ENCODE measurements around the gene MYL11. TPM values are rescaled to one million over a fixed set of nuclear protein-coding genes. Genes with fewer than 3 reads are reported as not detected.
A peak's percentile ranks its signal among the peaks of the same experiment; 100 is the strongest.

The MYL11 gene
- total RNA-seq, 2 experiments from 2014 or later: 0.87 to 1.2 TPM

DNA sequence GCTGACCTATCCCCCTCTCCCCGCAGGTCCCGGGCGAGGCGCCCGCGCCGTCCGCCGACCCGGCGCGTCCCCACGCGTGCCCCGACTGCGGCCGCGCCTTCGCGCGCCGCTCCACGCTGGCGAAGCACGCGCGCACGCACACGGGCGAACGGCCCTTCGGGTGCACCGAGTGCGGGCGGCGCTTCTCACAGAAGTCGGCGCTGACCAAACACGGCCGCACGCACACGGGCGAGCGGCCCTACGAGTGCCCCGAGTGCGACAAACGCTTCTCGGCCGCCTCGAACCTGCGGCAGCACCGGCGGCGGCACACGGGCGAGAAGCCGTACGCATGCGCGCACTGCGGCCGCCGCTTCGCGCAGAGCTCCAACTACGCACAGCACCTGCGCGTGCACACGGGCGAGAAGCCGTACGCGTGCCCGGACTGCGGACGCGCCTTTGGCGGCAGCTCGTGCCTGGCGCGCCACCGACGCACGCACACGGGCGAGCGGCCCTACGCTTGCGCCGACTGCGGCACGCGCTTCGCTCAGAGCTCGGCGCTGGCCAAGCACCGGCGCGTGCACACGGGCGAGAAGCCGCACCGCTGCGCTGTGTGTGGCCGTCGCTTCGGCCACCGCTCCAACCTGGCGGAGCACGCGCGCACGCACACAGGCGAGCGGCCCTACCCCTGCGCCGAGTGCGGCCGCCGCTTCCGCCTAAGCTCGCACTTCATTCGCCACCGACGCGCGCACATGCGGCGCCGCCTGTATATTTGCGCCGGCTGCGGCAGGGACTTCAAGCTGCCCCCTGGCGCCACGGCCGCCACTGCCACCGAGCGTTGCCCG lies 43.1 kb downstream of the MYL11 start:
- H3K27me3 Mint-ChIP-seq: no peaks in the 10 kb centered on the region
- peak overlapping the region; percentile 58 for H3K4me3 Mint-ChIP-seq
- H3K36me3 Mint-ChIP-seq (ENCODE audit: low read depth): peaks cover 44% of the 10 kb centered on the region
- POLR2A ChIA-PET: interaction anchor here (0.6 to 4.2 kb wide), 30 partner anchors 8 to 683 kb away, joined by 3 to 38 read pairs (median 3); partner anchors contain the start of genes ALDOA, DCTPP1, SEPHS2 and ZNF48
- ATAC-seq: peak; percentile 90
- peak; percentile 89 for DNase-seq
- H3K9me3 Mint-ChIP-seq: no peaks in the 10 kb centered on the region
- intact Hi-C loops (cut with micrococcal nuclease): no loop called here
- CTCF ChIA-PET: interaction anchor here (0.7 to 3.6 kb wide), 15 partner anchors 9 to 198 kb away, joined by 3 to 36 read pairs (median 4); partner anchors contain the start of genes DCTPP1, ZNF48 and ZNF771
- H3K27ac Mint-ChIP-seq: no peak overlapping the region
- TF ChIP-seq, protein P1, sequence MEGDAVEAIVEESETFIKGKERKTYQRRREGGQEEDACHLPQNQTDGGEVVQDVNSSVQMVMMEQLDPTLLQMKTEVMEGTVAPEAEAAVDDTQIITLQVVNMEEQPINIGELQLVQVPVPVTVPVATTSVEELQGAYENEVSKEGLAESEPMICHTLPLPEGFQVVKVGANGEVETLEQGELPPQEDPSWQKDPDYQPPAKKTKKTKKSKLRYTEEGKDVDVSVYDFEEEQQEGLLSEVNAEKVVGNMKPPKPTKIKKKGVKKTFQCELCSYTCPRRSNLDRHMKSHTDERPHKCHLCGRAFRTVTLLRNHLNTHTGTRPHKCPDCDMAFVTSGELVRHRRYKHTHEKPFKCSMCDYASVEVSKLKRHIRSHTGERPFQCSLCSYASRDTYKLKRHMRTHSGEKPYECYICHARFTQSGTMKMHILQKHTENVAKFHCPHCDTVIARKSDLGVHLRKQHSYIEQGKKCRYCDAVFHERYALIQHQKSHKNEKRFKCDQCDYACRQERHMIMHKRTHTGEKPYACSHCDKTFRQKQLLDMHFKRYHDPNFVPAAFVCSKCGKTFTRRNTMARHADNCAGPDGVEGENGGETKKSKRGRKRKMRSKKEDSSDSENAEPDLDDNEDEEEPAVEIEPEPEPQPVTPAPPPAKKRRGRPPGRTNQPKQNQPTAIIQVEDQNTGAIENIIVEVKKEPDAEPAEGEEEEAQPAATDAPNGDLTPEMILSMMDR (IDR thresholded peaks at IDR 0.05): no peak
- H3K4me1 Mint-ChIP-seq (ENCODE audit: low read depth): peaks cover 30% of the 10 kb centered on the region

DNA sequence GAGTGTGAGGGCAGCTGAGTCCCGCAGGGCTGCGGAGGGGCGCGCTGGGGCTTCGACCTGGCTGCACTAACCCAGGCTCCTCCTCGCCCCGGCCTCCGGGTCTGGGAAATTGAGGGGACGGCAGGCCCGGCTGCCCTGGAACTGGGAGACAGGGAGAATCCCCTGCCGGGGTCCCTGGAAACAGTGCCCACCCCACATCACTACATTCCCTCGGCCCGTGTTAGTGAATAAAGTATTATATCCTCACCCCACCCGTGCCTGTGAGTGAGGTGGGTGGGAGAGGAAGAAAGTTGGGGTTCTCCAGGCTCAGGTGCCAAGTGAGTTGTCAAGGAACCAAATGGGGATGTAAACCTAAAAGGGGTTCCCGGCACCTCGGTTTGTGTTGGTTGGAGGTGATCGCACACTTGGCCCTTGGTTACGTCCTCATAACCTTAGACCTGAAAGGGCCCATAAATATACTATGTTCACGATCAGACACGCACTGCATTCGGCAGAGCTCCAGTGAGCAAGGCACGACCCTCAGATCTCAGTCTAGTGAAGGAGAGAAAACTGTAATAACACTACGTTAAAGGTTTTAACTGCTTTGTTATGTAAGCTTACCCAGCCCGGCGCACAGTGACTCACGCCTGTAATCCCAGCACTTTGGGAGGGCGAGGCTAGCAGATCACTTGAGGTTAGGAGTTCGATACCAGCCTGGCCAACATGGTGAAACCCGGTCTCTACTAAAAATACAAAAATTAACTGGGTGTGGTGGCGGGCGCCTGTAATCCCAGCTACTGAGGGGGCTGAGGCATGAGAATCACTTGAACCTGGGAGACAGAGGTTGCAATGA lies 44.0 kb downstream of the MYL11 start:
- DNase-seq (no peak), ATAC-seq (no peak)
- Mint-ChIP-seq H3K27me3 (no peaks in the 10 kb centered on the region), H3K27ac (peak overlapping the region; percentile 79), H3K4me3 (peak overlapping the region; percentile 58), H3K4me1 (ENCODE audit: low read depth) (peaks cover 28% of the 10 kb centered on the region), H3K36me3 (ENCODE audit: low read depth) (peaks cover 42% of the 10 kb centered on the region), H3K9me3 (no peaks in the 10 kb centered on the region)
- intact Hi-C loops (cut with micrococcal nuclease): no loop called here
- POLR2A ChIA-PET: interaction anchor here (0.6 to 4.2 kb wide), 28 partner anchors 8 to 682 kb away, joined by 3 to 38 read pairs (median 3); partner anchors contain the start of genes DCTPP1, SEPHS2, ZNF48 and ZNF771
- CTCF ChIA-PET: interaction anchor here (0.9 to 3.6 kb wide), 14 partner anchors 8 to 197 kb away, joined by 3 to 36 read pairs (median 4); partner anchors contain the start of genes DCTPP1, ZNF48 and ZNF771
- TF ChIP-seq, protein P1 (IDR thresholded peaks at IDR 0.05): no peak

DNA sequence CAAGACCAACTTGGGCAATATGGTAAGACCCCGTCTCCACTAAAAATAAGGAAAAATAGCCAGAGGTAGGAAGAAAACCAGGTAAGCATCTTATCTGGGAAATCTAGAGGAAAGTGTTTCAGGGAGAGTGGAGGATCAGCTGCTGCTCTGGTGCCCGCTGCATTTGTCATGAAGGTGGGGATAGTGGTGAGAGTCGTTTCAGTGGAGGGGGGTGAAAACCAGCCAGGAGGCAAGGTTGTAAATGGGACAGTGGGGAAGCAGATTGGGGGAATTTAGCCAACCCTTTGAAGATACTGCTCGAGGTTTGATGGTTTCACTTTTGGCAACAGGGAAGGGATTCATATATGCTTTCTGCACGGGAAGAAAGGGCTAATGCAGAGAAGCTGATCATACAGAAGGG lies 46.4 kb downstream of the MYL11 start:
- DNase-seq: no peak
- Mint-ChIP-seq H3K36me3 (ENCODE audit: low read depth) (peaks cover 44% of the 10 kb centered on the region), H3K9me3 (no peaks in the 10 kb centered on the region), H3K27me3 (no peaks in the 10 kb centered on the region), H3K4me1 (ENCODE audit: low read depth) (peaks cover 23% of the 10 kb centered on the region), H3K27ac (peak overlapping the region; percentile 35), H3K4me3 (no peak overlapping the region)
- CTCF ChIA-PET: interaction anchor here (0.7 to 2.2 kb wide), 6 partner anchors 9 to 208 kb away, joined by 3 to 12 read pairs (median 5); partner anchors contain the start of gene DCTPP1
- POLR2A ChIA-PET: interaction anchor here (0.8 to 1.6 kb wide), 6 partner anchors 8 to 151 kb away, joined by 3 to 9 read pairs (median 4); partner anchors contain the start of genes DCTPP1 and ZNF688
- no peak for ATAC-seq
- intact Hi-C loops (cut with micrococcal nuclease): no loop called here
- TF ChIP-seq, protein P1 (IDR thresholded peaks at IDR 0.05): no peak

Other genes starting within 250 kb of the MYL11 start
- gene CORO1A, start 191.2 kb upstream of the MYL11 start, total RNA-seq: 1,000 to 10,000 TPM; 1,130 to 1,151 TPM
- gene BOLA2B, start 181.1 kb upstream of the MYL11 start, total RNA-seq: 100 to 1,000 TPM; 248 to 254 TPM
- 100 to 1,000 TPM; 116 to 129 TPM for gene SLX1A, start 180.9 kb upstream of the MYL11 start, total RNA-seq
- 10 to 100 TPM; 14.8 to 18.0 TPM for gene SULT1A3, start 175.5 kb upstream of the MYL11 start, total RNA-seq
- gene NPIPB13, start 126.3 kb upstream of the MYL11 start, total RNA-seq: 10 to 100 TPM; 14.7 to 20.7 TPM
- 10 to 100 TPM; 43.8 to 44.5 TPM for gene CD2BP2, start 19.5 kb upstream of the MYL11 start, total RNA-seq
- 10 to 100 TPM; 39.7 to 41.3 TPM for gene TBC1D10B, start 4.3 kb upstream of the MYL11 start, total RNA-seq
- gene SEPTIN1, start 7.8 kb downstream of the MYL11 start, total RNA-seq: 100 to 1,000 TPM; 163 to 169 TPM
- 10 to 100 TPM; 10.4 to 10.9 TPM for gene ZNF48, start 20.6 kb downstream of the MYL11 start, total RNA-seq
- gene ZNF771, start 32.8 kb downstream of the MYL11 start, total RNA-seq: 1 to 10 TPM; 5.4 to 6.6 TPM
- 100 to 1,000 TPM in 1 of 2 experiments, 10 to 100 TPM in 1; 98.4 to 105 TPM for gene DCTPP1, start 55.2 kb downstream of the MYL11 start, total RNA-seq
- gene SEPHS2, start 71.1 kb downstream of the MYL11 start, total RNA-seq: 10 to 100 TPM; 51.8 to 54.0 TPM
- gene ITGAL, start 97.9 kb downstream of the MYL11 start, total RNA-seq: 100 to 1,000 TPM; 274 to 285 TPM
- gene ZNF768, start 151.8 kb downstream of the MYL11 start, total RNA-seq: 1 to 10 TPM; 8.3 to 9.2 TPM
- gene ZNF747, start 160.1 kb downstream of the MYL11 start, total RNA-seq: 1 to 10 TPM; 6.7 to 7.9 TPM
- gene ZNF764, start 183.6 kb downstream of the MYL11 start, total RNA-seq: 10 to 100 TPM in 1 of 2 experiments, 1 to 10 TPM in 1; 9.7 to 10.4 TPM
- 1 to 10 TPM; 4.7 to 5.5 TPM for gene ZNF688, start 196.9 kb downstream of the MYL11 start, total RNA-seq
- gene ZNF785, start 210.9 kb downstream of the MYL11 start, total RNA-seq: 10 to 100 TPM in 1 of 2 experiments, 1 to 10 TPM in 1; 8.8 to 10.3 TPM
- 10 to 100 TPM in 1 of 2 experiments, 1 to 10 TPM in 1; 9.8 to 11.3 TPM for gene ZNF689, start 235.6 kb downstream of the MYL11 start, total RNA-seq